Lower leg skin (tissue), 3 donors: ENCODE results near the gene CSPG4.
"Not testable (repeated sequence)": the region's sequence is repeated elsewhere in the genome, so short reads cannot be mapped to it uniquely, and the experiment has no call there.

Source experiments
- CTCF ChIP-seq, 3 donors: fragments of 450-650 bp; IDR thresholded peaks; one replicate each; pipeline ENCODE4 v1.5.1; 2016; ENCODE audit warnings: antibody characterized with exemption in 3 of 3, mild to moderate bottlenecking in 3 of 3, moderate library complexity in 2 of 3
- POLR2A ChIP-seq, 2 donors: fragments of 450-650 bp; IDR thresholded peaks; one replicate each; pipeline ENCODE4 v1.6.1; 2016 to 2017; ENCODE audit warnings: antibody characterized with exemption in 2 of 2, mild to moderate bottlenecking in 1 of 2, moderate library complexity in 1 of 2

DNA sequence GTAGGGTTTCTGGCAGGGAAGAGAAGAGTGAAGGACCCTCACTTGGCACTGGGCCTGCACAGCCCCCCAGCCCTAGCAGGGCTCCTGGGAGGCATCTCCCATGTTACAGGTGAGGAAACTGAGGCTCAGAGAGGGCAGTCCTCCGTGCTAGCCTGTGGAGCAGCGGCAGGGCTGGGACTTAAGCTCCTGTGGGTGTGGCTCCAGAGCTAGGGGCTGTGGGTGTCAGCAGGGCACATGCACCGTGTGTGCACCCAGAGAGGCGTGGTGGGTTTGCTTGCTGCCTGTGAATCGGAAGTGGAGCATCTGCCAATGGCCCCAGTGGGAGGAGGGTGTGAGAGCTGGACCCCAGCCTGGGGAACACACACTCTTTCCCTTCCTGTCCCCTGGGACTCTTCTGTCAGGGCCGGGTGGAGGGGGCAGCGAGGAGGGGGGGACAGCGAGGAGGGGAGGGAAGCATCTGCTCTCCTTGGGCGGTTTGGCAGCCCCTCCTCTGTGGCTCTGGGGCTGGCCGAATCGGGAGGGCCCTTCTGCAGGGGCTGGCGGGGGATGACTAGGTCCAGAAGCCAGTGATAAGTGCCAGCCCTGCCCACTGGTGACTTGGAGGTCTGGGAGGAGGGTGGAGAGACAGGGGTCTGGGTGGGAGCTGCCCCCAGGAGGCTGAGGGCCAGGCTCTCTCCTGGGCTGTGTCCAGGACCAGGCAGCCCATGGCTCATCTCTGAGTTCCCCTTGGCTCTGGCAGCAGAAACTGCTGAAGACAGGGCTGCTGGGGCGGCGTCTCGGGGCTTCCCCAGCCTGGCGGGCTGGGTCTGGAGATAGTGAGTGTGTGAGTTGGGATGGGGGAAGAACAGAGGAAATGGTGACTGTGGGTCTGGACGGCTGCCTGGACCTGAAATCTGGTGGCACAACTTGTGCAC is 12.4 kb downstream of the CSPG4 start:
- TF ChIP-seq POLR2A, CTCF (IDR thresholded peaks at IDR 0.05): not testable (repeated sequence)
